Glutamatergic neuron (in vitro differentiated cells): ENCODE data around the gene CARD9. TPM values are rescaled to one million over a fixed set of nuclear protein-coding genes. Genes with fewer than 3 reads are reported as not detected.

Experiments used
- DNase-seq: peaks from one replicate; pipeline ENCODE4 v3.0.0; 2022
- H3K27ac Mint-ChIP-seq: one replicate; pipeline ENCODE4 v1.8.0; 2020; ENCODE audit warnings: mild to moderate bottlenecking, mixed read lengths, inconsistent platforms; ENCODE audit not compliant: unreplicated experiment
- H3K27me3 Mint-ChIP-seq: one replicate; pipeline ENCODE4 v1.8.0; 2020; ENCODE audit warnings: mild to moderate bottlenecking, moderate library complexity, mixed read lengths, inconsistent platforms; ENCODE audit not compliant: unreplicated experiment
- H3K36me3 Mint-ChIP-seq: one replicate; pipeline ENCODE4 v1.8.0; 2020; ENCODE audit warnings: mild to moderate bottlenecking, mixed read lengths, inconsistent platforms; ENCODE audit not compliant: unreplicated experiment
- H3K4me1 Mint-ChIP-seq: one replicate; pipeline ENCODE4 v1.8.0; 2020; ENCODE audit warnings: mild to moderate bottlenecking, low read depth, mixed read lengths, inconsistent platforms; ENCODE audit not compliant: unreplicated experiment
- H3K4me3 Mint-ChIP-seq: one replicate; pipeline ENCODE4 v1.8.0; 2020; ENCODE audit warnings: mild to moderate bottlenecking, mixed read lengths, inconsistent platforms; ENCODE audit not compliant: unreplicated experiment
- H3K9me3 Mint-ChIP-seq: one replicate; pipeline ENCODE4 v1.8.0; 2020; ENCODE audit warnings: mild to moderate bottlenecking, moderate library complexity, mixed read lengths, inconsistent platforms; ENCODE audit not compliant: unreplicated experiment
- total RNA-seq: library from RNA; stranded (reverse); fragmentation: NEBNext Ultra II Directional; extraction: Animal tissue kit (Norgen Biotek cat#: 25700); gene quantifications from one replicate; pipeline ENCODE4 v1.2.1, GENCODE V29; 2021; ENCODE audit not compliant: unreplicated experiment
- TF ChIP-seq, protein P1 (sequence below): fragments of 200-600 bp; sonication (generic); IDR thresholded peaks from one replicate; pipeline ENCODE4 v1.5.0; 2021; ENCODE audit not compliant: partially characterized antibody, unreplicated experiment

Gene CARD9
- total RNA-seq, 1 donor from 2014 or later = 4.1 TPM

DNA sequence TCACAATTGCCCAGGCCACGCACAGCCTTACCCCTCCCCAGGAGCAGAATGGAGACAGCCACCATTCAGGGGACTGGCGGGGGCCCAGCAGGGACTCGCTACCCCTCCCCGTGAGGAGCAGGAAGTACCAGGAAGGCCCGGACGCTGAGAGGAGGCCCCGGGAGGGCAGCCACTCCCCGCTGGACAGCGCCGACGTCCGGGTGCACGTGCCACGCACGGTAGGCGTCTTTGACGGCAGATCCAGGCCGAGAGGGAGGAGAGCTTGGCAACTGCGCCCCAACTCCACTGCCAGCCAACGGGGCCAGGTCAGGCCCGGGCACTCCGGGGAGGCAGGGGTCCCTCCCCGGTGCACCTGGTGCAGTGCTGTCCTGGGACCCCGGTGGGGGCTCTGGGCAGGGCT, 23.9 kb downstream of the CARD9 start:
- Mint-ChIP-seq H3K4me1 (no peaks in the 10 kb centered on the region), H3K27ac (no peak overlapping the region), H3K9me3 (peaks cover 7% of the 10 kb centered on the region), H3K27me3 (peaks cover 13% of the 10 kb centered on the region), H3K4me3 (no peak overlapping the region), H3K36me3 (no peaks in the 10 kb centered on the region)
- no peak for DNase-seq
- TF ChIP-seq, protein P1, sequence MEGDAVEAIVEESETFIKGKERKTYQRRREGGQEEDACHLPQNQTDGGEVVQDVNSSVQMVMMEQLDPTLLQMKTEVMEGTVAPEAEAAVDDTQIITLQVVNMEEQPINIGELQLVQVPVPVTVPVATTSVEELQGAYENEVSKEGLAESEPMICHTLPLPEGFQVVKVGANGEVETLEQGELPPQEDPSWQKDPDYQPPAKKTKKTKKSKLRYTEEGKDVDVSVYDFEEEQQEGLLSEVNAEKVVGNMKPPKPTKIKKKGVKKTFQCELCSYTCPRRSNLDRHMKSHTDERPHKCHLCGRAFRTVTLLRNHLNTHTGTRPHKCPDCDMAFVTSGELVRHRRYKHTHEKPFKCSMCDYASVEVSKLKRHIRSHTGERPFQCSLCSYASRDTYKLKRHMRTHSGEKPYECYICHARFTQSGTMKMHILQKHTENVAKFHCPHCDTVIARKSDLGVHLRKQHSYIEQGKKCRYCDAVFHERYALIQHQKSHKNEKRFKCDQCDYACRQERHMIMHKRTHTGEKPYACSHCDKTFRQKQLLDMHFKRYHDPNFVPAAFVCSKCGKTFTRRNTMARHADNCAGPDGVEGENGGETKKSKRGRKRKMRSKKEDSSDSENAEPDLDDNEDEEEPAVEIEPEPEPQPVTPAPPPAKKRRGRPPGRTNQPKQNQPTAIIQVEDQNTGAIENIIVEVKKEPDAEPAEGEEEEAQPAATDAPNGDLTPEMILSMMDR = no peak

DNA sequence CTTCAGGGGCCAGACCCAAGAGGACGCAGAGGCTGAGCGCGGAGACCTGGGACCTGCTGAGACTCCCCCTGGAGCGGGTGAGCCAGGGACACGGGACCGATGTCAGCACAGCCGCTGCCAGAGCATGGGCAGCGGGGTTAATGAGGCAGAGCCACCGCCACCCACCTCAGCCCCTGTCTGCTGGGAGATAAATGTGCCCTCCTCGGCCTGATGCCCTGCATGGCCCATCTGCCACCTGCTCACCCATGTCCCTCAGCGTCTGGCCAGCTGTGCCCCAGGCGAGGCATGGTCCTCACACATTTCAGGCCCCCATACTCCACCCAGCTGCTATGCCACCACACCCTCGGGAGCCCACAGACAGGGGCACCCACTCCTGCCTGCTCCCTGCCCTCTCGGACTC, 24.8 kb downstream of the CARD9 start:
- no peak overlapping the region for H3K27ac Mint-ChIP-seq
- no peak overlapping the region for H3K4me3 Mint-ChIP-seq
- no peaks in the 10 kb centered on the region for H3K36me3 Mint-ChIP-seq
- DNase-seq = no peak
- H3K4me1 Mint-ChIP-seq = no peaks in the 10 kb centered on the region
- H3K9me3 Mint-ChIP-seq = peaks cover 7% of the 10 kb centered on the region
- TF ChIP-seq, protein P1 = no peak
- peaks cover 13% of the 10 kb centered on the region for H3K27me3 Mint-ChIP-seq

DNA sequence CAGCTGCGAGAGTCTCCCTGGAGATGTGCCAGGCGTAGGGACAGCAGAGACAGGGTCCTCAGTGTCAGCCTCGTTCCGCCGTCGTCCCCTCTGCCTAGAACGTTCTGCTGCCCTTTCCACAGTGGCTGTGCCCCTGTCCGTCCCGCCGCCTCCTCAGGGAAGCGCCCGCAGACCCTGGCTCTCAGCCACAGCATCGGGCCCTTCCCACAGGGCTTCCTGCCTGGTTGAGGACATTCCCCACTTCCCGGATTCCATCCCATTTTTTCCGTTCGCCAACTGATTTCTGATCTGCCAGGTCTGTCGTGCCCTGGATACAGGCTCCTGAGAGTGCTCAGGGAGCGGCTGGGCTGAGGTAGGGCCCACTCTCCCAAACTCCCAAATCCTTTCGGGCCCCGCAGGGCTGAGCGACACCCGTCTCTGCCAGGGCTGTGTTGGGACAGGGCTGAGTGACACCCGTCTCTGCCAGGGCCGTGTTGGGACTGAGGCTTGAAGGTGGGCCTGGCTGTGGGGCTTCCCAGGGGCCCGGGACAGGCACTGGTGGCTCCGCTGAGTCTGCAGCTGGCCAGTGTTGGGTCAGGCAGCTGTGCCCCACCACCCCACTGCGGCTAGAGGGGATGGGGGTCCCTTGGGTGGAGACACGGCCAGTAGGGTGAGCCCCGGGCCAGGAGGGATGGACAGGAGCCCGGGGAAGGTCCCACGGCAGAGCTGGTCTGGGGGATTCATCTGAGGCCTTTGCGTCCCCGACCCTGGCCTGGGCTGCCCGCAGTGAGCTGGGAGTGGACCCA, 25.8 kb downstream of the CARD9 start:
- H3K27me3 Mint-ChIP-seq = peaks cover 18% of the 10 kb centered on the region
- TF ChIP-seq, protein P1 = no peak

DNA sequence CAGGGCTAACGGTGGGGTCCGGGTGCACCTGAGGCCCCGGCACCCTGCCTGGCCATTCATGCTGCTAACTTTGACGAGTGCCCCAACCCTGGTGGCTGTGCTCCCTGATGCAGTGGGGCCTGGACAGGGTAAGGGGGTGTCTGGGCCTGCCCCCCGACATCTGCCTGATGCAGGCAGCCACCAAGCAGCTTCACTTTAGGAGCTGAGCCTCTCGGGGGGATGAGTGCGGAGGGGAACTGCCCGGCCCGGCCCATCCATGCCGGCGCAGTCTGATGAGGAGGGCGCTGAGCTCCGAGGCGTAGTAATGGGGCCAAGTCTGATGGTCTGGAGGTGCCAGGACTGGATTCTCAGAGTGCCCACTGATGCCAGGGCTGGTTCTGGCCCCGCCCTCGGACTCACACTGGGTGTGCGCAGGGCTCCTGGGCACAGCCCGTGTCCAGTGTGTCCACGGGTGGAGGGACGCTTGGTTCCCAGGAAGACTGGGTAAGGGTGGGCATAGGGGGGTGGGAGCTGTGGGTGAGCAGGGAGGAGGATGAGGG, 26.5 kb downstream of the CARD9 start:
- Mint-ChIP-seq H3K36me3 (no peaks in the 10 kb centered on the region), H3K27ac (no peak overlapping the region), H3K27me3 (peaks cover 19% of the 10 kb centered on the region), H3K9me3 (peaks cover 2% of the 10 kb centered on the region), H3K4me1 (no peaks in the 10 kb centered on the region), H3K4me3 (no peak overlapping the region)
- DNase-seq = no peak
- TF ChIP-seq, protein P1 = no peak

More for the DNA sequence above, 25.8 kb downstream of the CARD9 start:
- Mint-ChIP-seq H3K36me3 (no peaks in the 10 kb centered on the region), H3K4me1 (no peaks in the 10 kb centered on the region), H3K9me3 (peaks cover 5% of the 10 kb centered on the region), H3K27ac (no peak overlapping the region), H3K4me3 (no peak overlapping the region)
- no peak for DNase-seq

DNA sequence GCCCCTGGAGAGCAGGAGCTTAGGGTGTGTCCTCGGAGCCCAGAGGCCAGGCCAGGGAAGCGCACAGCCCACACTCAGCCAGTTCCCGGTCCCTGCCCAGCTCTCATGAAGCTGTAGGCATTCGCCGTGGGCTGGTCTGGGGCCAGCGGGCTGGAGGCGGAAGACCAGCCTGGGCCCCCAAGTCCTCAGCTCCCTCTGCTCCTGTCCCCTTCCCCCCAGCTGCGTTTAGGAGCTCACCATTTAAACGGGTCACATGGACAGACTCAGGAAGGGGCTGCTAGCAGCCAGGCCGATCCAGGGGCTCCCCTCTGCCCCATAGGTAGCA, 27.4 kb downstream of the CARD9 start:
- no peaks in the 10 kb centered on the region for H3K36me3 Mint-ChIP-seq
- TF ChIP-seq, protein P1 = no peak

More for the DNA sequence above, 27.4 kb downstream of the CARD9 start:
- H3K4me3 Mint-ChIP-seq = no peak overlapping the region
- no peak for DNase-seq
- H3K9me3 Mint-ChIP-seq = peaks cover 2% of the 10 kb centered on the region
- no peak overlapping the region for H3K27ac Mint-ChIP-seq
- peaks cover 21% of the 10 kb centered on the region for H3K27me3 Mint-ChIP-seq
- no peaks in the 10 kb centered on the region for H3K4me1 Mint-ChIP-seq
